Measurements from ENCODE around the gene DSG2.

DSG2 gene

GRCh38 chr18:31451625-31452024 lies 46.4 kb upstream of the DSG2 start:
- no peak for ATAC-seq
- TF ChIP-seq SNAI2 (CRISPR knock-in tag; IDR thresholded peaks at IDR 0.05): no peak
- no peak for TF ChIP-seq PPARA (CRISPR knock-in tag; IDR thresholded peaks at IDR 0.05; ENCODE audit: borderline replicate concordance)
- no peak for TF ChIP-seq ARNTL (CRISPR knock-in tag; IDR thresholded peaks at IDR 0.05; ENCODE audit: borderline replicate concordance, low read depth)
- no peak for TF ChIP-seq TOX (CRISPR knock-in tag; IDR thresholded peaks at IDR 0.05; ENCODE audit: borderline replicate concordance)
- TF ChIP-seq TSHZ2 (CRISPR knock-in tag; IDR thresholded peaks at IDR 0.05): no peak
- TF ChIP-seq CREB5 (CRISPR knock-in tag; IDR thresholded peaks at IDR 0.05; ENCODE audit: low read depth): no peak
- no peak for TF ChIP-seq ZNF70 (CRISPR knock-in tag; IDR thresholded peaks at IDR 0.05)
- TF ChIP-seq CSDC2 (CRISPR knock-in tag; IDR thresholded peaks at IDR 0.05): no peak
- no peak for TF ChIP-seq POU6F1 (CRISPR knock-in tag; IDR thresholded peaks at IDR 0.05; ENCODE audit: borderline replicate concordance, low read depth)
- TF ChIP-seq TCF4 (CRISPR knock-in tag; IDR thresholded peaks at IDR 0.05; ENCODE audit: borderline replicate concordance): no peak
- no peak for TF ChIP-seq CSRNP3 (CRISPR knock-in tag; IDR thresholded peaks at IDR 0.05)
- TF ChIP-seq RARB (CRISPR knock-in tag; IDR thresholded peaks at IDR 0.05): no peak

GRCh38 chr18:31454066-31454708 lies 43.8 kb upstream of the DSG2 start:
- TF ChIP-seq ESRRG (CRISPR knock-in tag; IDR thresholded peaks at IDR 0.05) (no peak), OSR1 (CRISPR knock-in tag; IDR thresholded peaks at IDR 0.05) (no peak), GLIS3 (CRISPR knock-in tag; IDR thresholded peaks at IDR 0.05) (no peak), ARNTL (CRISPR knock-in tag; IDR thresholded peaks at IDR 0.05; ENCODE audit: borderline replicate concordance, low read depth) (no peak)
- peak; percentile 58; the same call in 2 of the 3 replicates for ATAC-seq

- no peak for ATAC-seq
- TF ChIP-seq CSDC2 (CRISPR knock-in tag; IDR thresholded peaks at IDR 0.05) (no peak), TSHZ2 (CRISPR knock-in tag; IDR thresholded peaks at IDR 0.05) (no peak), BACH2 (CRISPR knock-in tag; IDR thresholded peaks at IDR 0.05; ENCODE audit: borderline replicate concordance) (no peak), GLIS3 (CRISPR knock-in tag; IDR thresholded peaks at IDR 0.05) (no peak), ZNF70 (CRISPR knock-in tag; IDR thresholded peaks at IDR 0.05) (no peak), PATZ1 (CRISPR knock-in tag; IDR thresholded peaks at IDR 0.05; ENCODE audit: borderline replicate concordance) (no peak), ZFP3 (CRISPR knock-in tag; IDR thresholded peaks at IDR 0.05) (no peak), ESRRG (CRISPR knock-in tag; IDR thresholded peaks at IDR 0.05) (no peak), ZNF565 (CRISPR knock-in tag; conservative IDR thresholded peaks at IDR 0.05; ENCODE audit: low read depth) (no peak), ZC3H10 (CRISPR knock-in tag; IDR thresholded peaks at IDR 0.05) (no peak), PPARA (CRISPR knock-in tag; IDR thresholded peaks at IDR 0.05; ENCODE audit: borderline replicate concordance) (no peak), ZFP30 (CRISPR knock-in tag; IDR thresholded peaks at IDR 0.05) (no peak), SNAI2 (CRISPR knock-in tag; IDR thresholded peaks at IDR 0.05) (no peak), CREB5 (CRISPR knock-in tag; IDR thresholded peaks at IDR 0.05; ENCODE audit: low read depth) (no peak), POU6F1 (CRISPR knock-in tag; IDR thresholded peaks at IDR 0.05; ENCODE audit: borderline replicate concordance, low read depth) (no peak), TOX (CRISPR knock-in tag; IDR thresholded peaks at IDR 0.05; ENCODE audit: borderline replicate concordance) (no peak), RARB (CRISPR knock-in tag; IDR thresholded peaks at IDR 0.05) (no peak)
Observed at GRCh38 chr18:31469629-31470028, 28.3 kb upstream of the DSG2 start.
